Stimulated activated CD8-positive, alpha-beta memory T cell treated with anti-CD3 and anti-CD28 coated beads, Interleukin-7, amount 100 ng/mL, for 4 hours (primary cell): ENCODE measurements around the gene MAGI3.
"Not testable (repeated sequence)": the region's sequence is repeated elsewhere in the genome, so short reads cannot be mapped to it uniquely, and the experiment has no call there.

Experiments
- DNase-seq, 2 donors: peaks; one replicate each; pipeline ENCODE4 v3.0.0-alpha.2; 2020; ENCODE audit warnings: low read depth in 2 of 2

Gene MAGI3

DNA sequence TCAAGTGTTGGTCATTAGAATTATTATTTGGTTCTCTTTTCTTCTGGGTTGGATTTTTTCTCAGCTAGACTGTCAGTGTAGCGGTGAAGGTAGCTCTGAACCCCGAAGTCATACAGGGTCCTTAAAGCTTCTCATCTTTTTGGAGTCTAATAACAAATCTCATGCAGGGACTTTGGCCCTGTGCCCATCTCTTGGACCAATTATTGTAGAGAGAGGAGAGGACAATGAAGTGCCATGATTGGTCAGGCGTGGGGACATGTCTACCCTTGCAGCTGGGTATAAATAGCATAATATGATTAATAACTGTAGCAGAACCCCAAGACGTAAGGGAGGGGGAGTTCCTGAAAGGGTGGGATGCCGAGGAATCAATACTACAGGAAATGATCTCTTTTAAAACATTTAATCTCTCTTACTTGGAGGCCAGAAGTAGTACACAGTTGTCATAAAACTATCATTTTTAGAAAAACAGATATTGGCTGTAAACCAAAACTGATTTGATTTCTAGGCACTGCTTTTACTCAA is 8.8 kb downstream of the MAGI3 start:
- no peak for DNase-seq

DNA sequence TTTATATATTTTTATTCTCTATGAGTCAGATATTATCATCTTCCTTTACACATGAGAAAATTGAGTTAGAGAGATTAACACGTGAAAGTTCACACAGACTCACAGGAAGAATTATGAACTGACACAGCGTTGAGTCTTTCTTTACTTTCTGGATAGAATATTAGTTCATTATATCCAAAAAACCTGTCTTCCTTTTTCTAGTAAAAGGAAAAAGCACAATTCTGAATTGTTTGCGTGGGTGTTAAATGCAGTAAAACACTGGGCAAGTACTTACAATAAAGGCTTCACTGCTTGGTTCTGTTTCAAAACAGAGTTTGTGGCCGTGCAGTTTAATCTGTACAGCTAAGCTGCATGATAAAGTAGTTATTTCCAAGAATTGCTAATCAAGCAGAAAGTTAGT is 10.8 kb downstream of the MAGI3 start:
- no peak for DNase-seq

DNA sequence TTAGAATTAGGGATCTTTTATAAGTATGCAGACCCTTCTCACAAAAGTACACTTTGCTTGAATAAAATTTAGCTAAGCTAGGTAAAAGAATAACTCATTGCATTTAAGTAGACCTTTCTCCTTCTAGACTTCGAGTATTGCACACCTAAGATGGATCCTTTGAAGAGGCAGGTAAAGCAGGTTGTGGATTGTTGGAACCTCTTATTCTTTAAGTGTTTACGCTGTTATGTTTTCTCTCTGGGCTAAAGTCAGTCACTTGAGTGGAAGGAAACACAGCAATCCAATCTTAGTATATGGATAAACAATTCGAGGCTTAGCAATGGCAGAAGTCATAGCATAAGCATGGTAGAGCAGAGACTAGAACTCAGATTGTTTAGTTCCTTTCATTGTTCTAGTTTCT is 11.4 kb downstream of the MAGI3 start:
- DNase-seq, result no peak

DNA sequence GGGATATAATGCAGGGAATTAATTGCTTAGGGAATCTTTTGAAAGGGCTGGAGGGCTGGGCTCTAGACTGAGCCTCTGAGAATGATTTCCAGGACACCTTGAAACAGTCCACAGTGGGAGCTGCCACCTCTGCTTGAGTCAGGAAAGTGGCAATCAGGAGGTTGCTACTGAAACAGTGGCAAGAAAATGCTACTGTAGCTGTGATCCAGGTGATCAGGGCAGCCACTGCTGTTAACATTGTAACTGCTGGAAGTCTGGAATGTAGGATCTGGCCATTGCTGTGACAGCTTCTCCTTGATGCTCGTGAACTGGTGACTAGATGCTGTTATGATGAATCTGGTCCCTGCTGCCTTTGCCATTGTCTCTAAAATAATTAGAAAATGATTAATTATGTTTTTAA is 12.8 kb downstream of the MAGI3 start:
- DNase-seq, result no peak

DNA sequence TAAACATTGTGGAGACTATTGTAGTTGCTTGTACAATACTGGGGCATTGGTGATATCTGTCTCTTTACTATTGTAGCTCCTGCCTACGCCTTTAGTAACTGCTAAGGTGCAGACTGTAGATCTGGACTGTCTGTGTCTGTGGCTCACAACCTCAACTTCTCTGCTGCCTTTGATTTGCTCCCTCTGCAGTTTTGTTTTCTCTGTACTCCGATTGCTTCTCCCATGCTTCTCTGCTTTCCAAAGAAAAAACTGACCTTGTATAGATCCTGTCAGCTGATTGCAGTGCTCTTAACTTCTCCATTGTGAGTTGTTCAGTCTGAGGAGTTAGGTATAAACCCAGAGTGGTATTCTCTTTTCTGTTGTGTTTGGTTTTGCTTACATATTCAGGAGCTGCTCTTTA is 15.3 kb downstream of the MAGI3 start:
- DNase-seq, result no peak

DNA sequence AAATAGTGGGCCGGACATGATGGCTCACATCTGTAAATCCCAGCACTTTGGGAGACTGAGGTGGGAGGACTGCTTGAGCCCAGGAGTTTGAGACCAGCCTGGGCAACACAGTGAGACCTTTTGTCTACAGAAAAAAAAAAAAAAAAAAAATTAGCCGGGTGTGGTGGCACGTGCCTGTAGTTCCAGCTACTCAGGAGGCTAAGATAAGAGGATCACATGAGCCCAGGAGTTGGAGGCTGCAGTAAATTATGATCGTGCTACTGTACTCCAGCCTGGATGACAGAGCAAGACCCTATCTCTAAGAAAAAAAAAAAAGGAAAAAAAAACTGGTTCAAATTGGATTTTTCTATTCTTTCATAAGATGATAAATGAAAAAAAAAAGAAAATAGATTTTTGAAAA is 15.8 kb downstream of the MAGI3 start:
- DNase-seq, result not testable (repeated sequence)

DNA sequence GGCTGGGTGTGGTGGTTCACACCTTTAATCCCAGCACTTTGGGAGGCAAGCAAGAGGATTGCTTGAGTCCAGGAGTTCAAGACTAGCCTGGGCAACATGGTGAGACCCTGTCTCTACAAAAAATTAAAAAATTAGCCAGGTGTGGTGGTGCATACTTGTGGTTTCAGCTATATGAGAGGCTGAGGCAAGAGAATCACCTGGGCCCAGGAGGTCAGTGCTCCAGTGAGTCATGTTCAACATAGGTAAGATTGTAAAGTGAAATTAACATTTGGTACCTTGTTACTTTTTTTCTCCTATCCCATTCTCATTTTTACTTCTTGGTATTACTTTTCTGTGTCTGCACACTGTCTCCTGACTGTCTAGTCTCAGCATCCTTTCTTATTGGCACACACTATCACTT is 19.0 kb downstream of the MAGI3 start:
- no peak for DNase-seq

DNA sequence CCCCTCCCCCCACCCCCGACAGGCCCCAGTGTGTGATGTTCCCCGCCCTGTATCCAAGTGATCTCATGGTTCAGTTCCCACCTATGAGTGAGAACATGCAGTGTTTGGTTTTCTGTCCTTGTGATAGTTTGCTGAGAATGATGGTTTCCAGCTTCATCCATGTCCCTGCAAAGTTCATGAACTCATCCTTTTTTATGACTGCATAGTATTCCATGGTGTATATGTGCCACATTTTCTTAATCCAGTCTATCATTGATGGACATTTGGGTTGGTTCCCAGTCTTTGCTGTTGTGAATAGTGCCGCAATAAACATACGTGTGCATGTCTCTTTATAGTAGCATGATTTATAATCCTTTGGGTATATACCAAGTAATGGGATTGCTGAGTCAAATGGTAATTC is 21.7 kb downstream of the MAGI3 start:
- not testable (repeated sequence) for DNase-seq

DNA sequence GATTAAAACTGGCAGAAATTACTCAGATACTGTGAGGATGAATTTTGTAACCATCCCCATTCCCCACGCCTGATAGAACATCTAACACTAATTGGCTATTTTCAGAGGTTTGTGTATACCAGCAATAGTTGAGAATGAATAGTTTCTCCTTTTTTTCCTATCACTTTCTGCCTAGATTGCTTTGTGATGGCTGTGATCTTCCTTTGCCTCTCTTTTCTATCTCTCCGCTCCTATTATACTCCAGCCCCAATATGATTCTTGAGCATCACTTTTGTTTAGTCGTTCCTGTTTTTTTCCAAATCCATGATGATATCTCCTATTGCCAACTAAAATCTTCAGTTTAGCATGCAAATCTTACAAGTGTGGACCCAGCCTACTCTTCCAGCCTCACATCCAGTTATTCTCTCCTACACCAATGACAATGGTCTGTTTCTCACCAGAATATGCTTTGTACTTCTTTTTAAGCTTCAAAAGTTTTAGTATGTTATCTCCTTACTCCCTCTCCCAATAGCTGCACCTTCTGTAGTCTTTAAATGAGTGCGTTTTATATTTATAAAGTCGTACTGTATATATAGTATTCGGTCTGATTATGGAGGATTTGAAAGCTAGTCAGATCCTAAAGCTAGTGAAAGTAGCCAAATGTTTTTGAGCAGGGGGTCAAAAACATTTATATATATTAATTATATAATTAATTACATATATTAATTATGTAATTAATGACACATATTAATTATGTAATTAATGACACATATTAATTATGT is 25.2 kb downstream of the MAGI3 start:
- no peak for DNase-seq

DNA sequence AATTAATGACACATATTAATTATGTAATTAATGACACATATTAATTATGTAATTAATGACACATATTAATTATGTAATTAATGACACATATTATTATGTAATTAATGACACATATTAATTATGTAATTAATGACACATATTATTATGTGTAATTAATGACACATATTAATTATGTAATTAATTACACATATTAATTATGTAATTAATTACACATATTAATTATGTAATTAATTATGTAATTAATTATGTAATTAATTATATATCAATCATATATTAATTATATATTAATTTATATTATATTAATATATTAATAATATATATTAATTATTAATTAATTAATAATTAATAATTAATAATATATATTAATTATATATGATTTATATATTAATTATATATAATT is 25.8 kb downstream of the MAGI3 start:
- not testable (repeated sequence) for DNase-seq

DNA sequence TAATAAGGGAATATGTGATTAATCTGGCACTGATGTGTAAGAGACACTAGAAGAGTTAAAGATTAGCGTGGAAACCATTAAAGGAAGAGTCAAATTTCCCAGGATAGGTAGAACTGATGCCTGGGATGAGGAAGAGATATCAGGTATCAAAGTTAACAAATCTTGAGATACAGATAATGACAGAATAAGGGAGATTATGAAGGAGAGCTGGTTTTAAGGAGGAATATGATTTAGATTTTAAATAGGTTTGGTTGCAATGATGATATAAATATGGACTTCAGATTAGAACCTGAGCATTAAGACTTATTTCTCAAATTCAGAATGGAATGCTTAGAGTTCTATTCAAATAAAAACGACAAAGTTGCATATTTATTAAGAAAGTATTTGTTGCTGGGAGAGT is 26.2 kb downstream of the MAGI3 start:
- DNase-seq, result no peak

DNA sequence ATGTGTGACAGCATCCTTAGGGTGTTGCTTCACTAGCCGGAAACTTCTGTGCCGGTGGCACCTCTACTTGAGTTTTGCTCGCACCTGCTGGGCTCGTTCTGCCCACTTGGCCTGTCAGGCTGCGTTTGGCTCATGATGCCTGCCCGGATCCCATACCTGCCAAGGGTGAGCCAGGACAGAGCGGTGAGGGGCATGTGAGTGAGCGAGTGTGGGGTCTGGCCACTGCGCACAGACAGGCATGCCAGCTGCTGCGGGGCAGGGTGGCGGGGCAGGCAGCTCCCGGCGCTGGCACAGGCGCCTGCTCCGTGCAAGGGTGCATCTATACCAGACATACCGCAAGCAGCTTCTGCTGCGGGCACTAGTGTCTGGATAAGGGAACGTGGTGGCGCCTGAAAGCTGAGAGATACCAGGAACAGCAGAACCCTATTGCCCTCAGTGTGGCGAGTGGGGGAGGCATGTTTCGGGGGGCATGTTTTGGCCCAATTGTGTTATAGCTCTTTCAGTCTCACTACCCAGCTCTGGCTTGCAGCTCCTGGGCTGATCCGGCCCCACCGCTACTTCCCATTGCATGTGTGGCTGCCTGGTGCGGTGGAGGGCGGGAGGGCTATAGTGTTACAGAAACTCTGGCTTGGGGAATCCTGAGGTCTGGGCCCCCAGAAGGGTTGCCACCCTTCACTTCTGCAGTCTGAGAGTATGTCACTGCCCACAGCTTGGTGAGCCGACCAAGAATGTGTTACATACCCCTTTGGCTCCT is 32.2 kb downstream of the MAGI3 start:
- no peak for DNase-seq

DNA sequence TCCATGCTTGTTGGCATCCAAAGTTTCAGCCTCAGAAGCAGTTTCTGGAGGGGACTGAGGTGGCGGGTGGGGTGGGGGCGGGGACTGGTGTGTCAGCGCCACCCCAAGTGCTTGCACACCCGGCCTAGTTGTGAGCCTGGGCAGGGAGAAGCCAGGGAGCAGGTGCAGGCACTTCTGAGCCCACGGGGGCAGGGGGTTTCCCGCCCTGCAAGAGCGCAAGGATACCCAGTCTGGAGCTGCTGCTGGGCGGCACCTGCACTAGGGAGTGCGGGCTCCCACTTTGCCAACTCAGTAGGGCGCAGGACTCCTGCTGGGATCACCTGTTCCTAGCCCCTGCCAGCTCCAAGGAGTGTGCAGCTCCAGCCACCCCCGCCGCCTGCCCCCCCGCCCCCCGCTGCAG is 33.5 kb downstream of the MAGI3 start:
- DNase-seq, result no peak

DNA sequence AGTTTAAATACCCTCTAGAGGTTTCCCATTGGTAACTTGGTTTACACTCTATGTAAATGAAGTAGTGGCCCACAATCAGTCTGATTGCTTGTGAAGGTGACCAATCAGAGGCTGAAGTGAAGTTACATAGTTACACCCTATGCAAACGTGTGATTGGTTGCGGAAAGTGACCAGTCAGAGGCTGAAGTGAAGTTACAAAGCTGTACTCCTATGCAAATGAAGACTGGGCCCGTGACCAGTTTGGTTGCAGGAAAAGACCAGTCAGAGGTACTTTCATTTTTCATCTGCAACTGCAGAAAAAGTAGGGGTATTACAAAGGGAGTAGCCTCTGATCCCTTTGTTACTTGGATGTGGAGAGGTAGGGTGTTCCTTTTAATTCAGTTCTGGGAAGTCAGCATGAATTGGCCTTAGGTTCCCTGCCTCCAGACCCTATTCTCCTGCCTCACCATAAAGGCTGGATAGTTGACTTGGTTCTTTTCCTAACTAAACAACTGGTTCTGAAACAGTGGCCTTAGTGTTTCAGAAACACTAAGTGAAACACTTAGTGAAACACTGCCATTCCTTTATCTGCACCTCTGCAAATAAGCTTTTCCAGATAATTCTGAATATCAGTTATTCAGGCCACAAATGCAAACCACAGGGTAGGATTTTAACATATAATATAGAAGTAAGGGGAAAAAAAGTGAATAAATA is 39.3 kb downstream of the MAGI3 start:
- DNase-seq, result no peak

DNA sequence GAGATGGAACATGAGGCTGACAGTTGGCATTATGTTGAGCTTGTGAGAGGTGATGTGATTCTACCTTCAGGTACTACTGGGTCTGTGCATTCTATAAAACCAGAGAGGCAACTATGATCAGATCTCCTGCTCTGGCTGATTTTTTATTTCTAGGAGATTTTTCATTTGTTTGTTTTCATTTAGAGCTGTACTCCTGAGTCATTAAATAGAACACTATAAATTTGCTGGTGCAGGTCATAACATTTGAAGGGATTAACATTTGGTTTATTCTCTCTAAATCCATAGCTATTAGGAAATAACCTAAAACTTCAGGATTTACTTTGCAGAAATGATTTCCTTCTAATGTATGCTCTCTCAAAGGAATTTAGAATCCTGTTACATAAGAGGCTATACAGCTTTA is 42.9 kb downstream of the MAGI3 start:
- no peak for DNase-seq

DNA sequence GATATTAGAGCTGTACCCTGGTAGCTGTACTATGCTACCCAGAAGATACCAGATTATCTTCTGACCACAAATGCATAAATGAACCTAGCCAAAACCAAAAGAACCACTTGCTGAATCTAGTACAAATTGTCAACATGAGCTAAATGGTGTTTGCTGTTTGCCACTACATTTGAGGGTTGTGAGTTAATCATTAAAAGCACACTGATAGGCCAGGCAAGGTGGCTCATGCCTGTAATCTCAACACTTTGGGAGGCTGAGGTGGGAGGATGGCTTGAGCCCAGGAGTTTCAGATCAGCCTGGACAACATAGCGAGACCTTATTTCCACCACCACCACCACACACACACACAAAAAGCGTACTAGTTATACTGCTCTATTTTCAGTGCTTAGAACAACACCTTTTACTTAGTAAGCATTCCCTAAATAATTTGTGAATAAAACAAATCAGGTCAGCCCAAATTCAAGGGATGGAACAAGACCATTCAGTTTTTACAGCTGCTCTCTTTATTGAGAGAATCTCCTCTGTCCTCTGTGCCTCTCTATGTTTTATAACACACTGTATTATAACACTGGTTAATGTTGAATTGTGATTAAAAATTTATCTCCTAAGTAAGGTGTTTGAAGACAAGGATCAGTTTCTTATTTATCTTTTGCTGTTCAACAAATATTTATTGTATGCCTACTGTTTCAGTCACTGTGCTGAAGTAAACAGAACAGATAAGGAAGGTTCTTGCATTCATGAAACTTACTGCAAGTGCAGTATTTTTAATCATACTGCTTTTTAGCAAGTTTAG is 44.0 kb downstream of the MAGI3 start:
- no peak for DNase-seq

DNA sequence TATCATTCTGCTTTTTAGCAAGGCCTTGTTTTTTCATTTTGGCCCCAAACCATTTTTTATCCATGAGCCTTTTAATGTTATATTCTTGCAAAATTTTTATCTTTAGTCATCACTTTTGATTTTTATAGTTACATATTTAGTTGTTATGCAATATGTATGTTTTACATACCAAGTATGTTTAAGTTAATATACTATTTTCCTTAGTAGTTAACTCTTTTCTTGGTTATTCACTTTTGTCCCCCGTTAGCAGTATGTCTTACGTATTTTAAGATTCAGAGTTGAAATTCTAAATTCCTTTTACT is 44.5 kb downstream of the MAGI3 start:
- DNase-seq, result no peak

DNA sequence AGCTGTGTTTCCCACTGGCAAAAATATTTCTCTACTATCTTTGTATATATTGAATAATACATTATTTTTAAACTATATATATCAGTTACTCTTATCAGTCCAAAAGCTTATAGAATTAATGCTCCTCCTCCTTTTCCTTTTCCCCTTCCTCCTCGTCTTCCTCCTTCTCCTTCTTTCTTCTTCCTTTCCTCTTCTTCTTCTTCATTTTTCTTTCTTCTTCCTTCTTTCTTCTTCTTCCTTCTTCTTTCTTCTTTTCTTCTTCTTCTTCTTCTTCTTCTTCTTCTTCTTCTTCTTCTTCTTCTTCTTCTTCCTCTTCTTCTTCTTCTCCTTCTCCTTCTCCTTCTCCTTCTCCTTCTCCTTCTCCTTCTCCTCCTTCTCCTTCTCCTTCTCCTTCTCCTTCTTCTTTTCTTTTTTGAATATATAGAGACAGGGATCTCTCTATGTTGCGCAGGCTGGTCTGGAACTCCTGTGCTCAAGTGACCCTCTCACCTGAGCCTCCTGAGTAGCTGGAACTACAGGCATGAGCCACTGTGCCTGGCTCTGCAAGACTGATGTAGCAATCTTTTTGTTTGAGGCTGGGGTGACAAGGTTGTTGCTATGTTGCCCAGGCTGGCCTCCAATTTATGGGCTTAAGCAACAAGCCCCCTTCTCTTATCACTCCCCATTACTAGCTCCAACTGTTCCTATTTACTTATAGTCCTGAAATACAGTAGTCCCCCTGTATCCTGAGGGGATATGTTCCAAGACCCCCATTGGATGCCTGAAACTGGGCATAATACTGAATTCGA is 47.4 kb downstream of the MAGI3 start:
- DNase-seq, result no peak

DNA sequence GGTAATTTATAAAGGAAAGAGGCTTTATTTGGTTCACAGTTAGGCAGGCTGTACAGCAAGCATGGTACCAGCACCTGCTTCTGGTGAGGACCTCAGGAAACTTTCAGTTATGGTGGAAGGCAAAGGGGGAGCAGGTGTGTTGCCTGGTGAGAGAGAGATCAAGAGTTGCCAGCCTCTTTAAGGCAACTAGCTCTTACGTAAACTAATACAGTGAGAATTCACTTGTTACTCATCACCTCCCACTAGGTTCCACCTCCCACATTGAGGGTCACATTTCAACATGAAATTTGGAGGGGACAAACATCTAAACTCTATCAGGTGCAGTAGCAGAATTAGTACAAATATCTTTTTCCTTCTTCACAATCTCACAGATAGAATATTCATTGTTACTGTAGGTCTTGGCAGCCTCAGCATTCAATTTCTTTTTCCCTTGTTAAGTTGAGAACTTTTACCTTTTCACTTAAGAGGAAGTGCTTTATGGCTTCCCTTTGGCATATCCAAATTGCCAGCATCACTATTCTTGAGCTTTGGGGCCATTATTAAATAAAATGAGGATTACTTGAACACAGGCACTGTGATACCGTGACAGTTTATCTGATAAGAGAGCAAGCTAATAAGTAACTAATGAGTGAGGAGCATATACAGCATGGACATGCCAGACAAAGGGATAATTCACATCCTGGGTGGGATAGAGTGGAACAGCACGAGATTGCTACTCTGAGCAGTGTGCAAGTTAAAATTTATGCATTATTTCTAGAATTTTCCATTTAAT is 48.4 kb downstream of the MAGI3 start:
- no peak for DNase-seq

DNA sequence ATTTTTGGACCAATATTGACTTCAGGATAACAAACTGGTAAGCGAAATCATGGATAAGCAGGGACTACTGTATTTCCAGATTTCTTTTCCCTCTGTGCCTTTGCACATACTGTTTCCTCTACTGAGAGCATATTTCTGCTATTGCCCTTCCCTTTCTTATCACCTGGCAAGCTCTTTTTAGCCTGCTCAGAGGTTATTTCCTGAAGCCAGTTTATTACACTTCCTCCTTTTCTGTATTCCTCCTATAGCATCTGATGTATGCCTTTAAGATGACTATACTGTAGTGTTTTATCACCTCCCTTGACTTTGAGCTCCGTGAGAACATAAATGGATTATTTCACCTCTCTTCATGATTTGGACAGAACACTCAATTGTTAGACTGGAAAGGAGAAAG is 49.0 kb downstream of the MAGI3 start:
- DNase-seq, result no peak
